GM18511 (cell line): ENCODE results near the gene MYO9B.
A peak's percentile ranks its signal among the peaks of the same experiment; 100 is the strongest.

Experiments used
- ATAC-seq: cut with Tn5 transposase; IDR thresholded peaks from one replicate; pipeline ENCODE4 v1.9.1; 2021; ENCODE audit warnings: mild to moderate bottlenecking, moderate library complexity; ENCODE audit not compliant: unreplicated experiment

Gene MYO9B

DNA sequence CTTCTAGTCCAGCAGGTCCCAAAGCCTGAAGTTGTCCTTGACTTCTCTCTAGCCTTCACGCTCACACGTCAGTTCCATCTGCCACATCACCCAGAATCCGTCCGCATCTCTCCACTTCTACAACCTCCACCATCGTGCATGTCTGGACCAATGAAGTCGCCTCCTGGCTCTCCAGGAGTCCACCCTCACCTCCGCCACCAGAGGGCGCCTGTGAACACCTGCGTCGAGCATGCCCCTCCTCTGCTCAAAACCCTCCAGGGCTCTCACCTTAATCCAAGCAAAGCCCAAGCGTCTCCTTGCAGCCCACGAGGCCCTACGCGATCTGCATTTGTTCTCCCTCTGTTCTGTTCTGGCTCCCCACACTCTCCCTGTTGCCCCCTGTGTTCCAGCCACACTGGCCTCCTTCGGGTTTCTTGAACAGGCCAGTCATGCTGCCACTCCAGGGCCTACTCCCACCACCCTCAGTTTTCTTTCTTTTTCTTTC lies 185.3 kb downstream of the MYO9B start:
- peak; percentile 72 for ATAC-seq

GRCh38 chr19:17262557-17262956 lies 187.0 kb downstream of the MYO9B start:
- ATAC-seq, result no peak
